CD4-positive, alpha-beta T cell (primary cell): Measurements from ENCODE around the gene H6PD. TPM values are rescaled to one million over a fixed set of nuclear protein-coding genes. Genes with fewer than 3 reads are reported as not detected.

Experiments
- ATAC-seq: fragments of 200-7000 bp; cut with Tn5 transposase; one replicate; pipeline ENCODE4 v1.10.0; 2022; ENCODE audit warnings: mild to moderate bottlenecking; ENCODE audit not compliant: poor library complexity
- CTCF ChIA-PET: fragments of 350-600 bp; sonication (Branson Sonifier 250); formaldehyde crosslinking; loops from one replicate; lab custom pipeline; 2021; ENCODE audit warnings: antibody characterized with exemption, inconsistent platforms; lab: Charles Lee
- POLR2A ChIA-PET: fragments of 350-600 bp; sonication (Branson Sonifier 250); formaldehyde crosslinking; loops from one replicate; lab custom pipeline; 2021; ENCODE audit warnings: antibody characterized with exemption, inconsistent platforms; lab: Charles Lee
- DNase-seq, 14 experiments: peaks; one replicate each; pipeline ENCODE4 v3.0.0-alpha.2; 2013 to 2020; ENCODE audit warnings: mixed read lengths in 2 of 14
- H3K27ac ChIP-seq, 2 donors: one replicate each; pipeline versions ENCODE4 v1.5.1 to v1.7.0; 2013; ENCODE audit warnings: low read length in 2 of 2, low read depth in 1 of 2, mild to moderate bottlenecking in 1 of 2
- H3K27me3 ChIP-seq, 2 experiments: 1 replicate in 1 of 2; 2 replicates in 1 of 2; pipeline versions ENCODE4 v1.6.1 to v1.7.0; 2013; ENCODE audit warnings: low read length in 2 of 2, control low read depth in 1 of 2, mild to moderate bottlenecking in 1 of 2, moderate library complexity in 1 of 2; ENCODE audit not compliant: insufficient read depth in 2 of 2, control insufficient read depth in 1 of 2
- H3K36me3 ChIP-seq: one replicate; pipeline ENCODE4 v1.6.1; 2013; ENCODE audit warnings: low read length, control low read depth; ENCODE audit not compliant: insufficient read depth
- H3K4me1 ChIP-seq: one replicate; pipeline ENCODE4 v1.6.1; 2013; ENCODE audit warnings: low read length, control low read depth; ENCODE audit not compliant: insufficient read depth
- H3K4me3 ChIP-seq: one replicate; pipeline ENCODE4 v1.5.1; 2013; ENCODE audit warnings: mild to moderate bottlenecking, low read length, moderate library complexity
- H3K9me3 ChIP-seq, 2 experiments: 1 replicate in 1 of 2; 2 replicates in 1 of 2; pipeline versions ENCODE4 v1.6.1 to v1.7.0; 2013; ENCODE audit warnings: low read length in 2 of 2, mild to moderate bottlenecking in 2 of 2, control low read depth in 1 of 2, moderate library complexity in 1 of 2; ENCODE audit not compliant: control insufficient read depth in 1 of 2, insufficient read depth in 1 of 2
- H3K27ac Mint-ChIP-seq: one replicate; pipeline ENCODE4 v1.8.0; 2020; ENCODE audit warnings: mixed read lengths
- H3K27me3 Mint-ChIP-seq: one replicate; pipeline ENCODE4 v1.8.0; 2021; ENCODE audit warnings: mixed read lengths
- H3K36me3 Mint-ChIP-seq: one replicate; pipeline ENCODE4 v1.8.0; 2021; ENCODE audit warnings: low read depth, mixed read lengths
- H3K4me1 Mint-ChIP-seq: one replicate; pipeline ENCODE4 v1.8.0; 2021; ENCODE audit warnings: low read depth, mixed read lengths
- H3K4me3 Mint-ChIP-seq: one replicate; pipeline ENCODE4 v1.8.0; 2020; ENCODE audit warnings: mild to moderate bottlenecking, mixed read lengths
- H3K9me3 Mint-ChIP-seq: one replicate; pipeline ENCODE4 v1.8.0; 2020; ENCODE audit warnings: mixed read lengths
- intact Hi-C, 2 experiments: fragments of 100-400 bp; cut with DNase I in 1 of 2; cut with micrococcal nuclease in 1 of 2; formaldehyde crosslinking; loops; one replicate each; pipeline versions ENCODE4 v1.15.1 to v1.9.0; 2023 to 2025; cut with DNase I, micrococcal nuclease
- total RNA-seq, 174 experiments: library from RNA in 2 of 174; stranded (reverse) in 2 of 174; gene quantifications; one replicate each; pipeline ENCODE4 v1.2.3 and lab custom pipeline; 2021 to 2026
- TF ChIP-seq, protein P1 (sequence below): fragments of 200-600 bp; IDR thresholded peaks from one replicate; pipeline ENCODE4 v1.8.0; 2022; ENCODE audit warnings: antibody characterized with exemption, mild to moderate bottlenecking

H6PD gene
- total RNA-seq, 2 experiments from 2014 or later: 13.6 to 13.9 TPM

GRCh38 chr1:9228609-9229008 is 6.0 kb upstream of the H6PD start:
- H3K36me3 Mint-ChIP-seq: no peaks in the 10 kb centered on the region
- H3K4me1 Mint-ChIP-seq: no peaks in the 10 kb centered on the region
- no peaks in the 10 kb centered on the region for H3K27me3 Mint-ChIP-seq
- TF ChIP-seq, protein P1, sequence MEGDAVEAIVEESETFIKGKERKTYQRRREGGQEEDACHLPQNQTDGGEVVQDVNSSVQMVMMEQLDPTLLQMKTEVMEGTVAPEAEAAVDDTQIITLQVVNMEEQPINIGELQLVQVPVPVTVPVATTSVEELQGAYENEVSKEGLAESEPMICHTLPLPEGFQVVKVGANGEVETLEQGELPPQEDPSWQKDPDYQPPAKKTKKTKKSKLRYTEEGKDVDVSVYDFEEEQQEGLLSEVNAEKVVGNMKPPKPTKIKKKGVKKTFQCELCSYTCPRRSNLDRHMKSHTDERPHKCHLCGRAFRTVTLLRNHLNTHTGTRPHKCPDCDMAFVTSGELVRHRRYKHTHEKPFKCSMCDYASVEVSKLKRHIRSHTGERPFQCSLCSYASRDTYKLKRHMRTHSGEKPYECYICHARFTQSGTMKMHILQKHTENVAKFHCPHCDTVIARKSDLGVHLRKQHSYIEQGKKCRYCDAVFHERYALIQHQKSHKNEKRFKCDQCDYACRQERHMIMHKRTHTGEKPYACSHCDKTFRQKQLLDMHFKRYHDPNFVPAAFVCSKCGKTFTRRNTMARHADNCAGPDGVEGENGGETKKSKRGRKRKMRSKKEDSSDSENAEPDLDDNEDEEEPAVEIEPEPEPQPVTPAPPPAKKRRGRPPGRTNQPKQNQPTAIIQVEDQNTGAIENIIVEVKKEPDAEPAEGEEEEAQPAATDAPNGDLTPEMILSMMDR: no peak
- Histone ChIP-seq H3K36me3 (no peaks in the 10 kb centered on the region), H3K27me3 (no peaks in the 10 kb centered on the region), H3K4me3 (no peak overlapping the region), H3K27ac (no peak overlapping the region), H3K9me3 (no peaks in the 10 kb centered on the region), H3K4me1 (peaks cover 5% of the 10 kb centered on the region)
- DNase-seq (no peak), ATAC-seq (no peak)
- no peak overlapping the region for H3K4me3 Mint-ChIP-seq
- intact Hi-C loops: no loop called here
- H3K9me3 Mint-ChIP-seq: no peaks in the 10 kb centered on the region
- H3K27ac Mint-ChIP-seq: no peak overlapping the region
- ChIA-PET CTCF (no interaction called here), POLR2A (no interaction called here)

GRCh38 chr1:9229549-9229948 is 5.0 kb upstream of the H6PD start:
- H3K27ac Mint-ChIP-seq: no peak overlapping the region
- H3K36me3 Mint-ChIP-seq: no peaks in the 10 kb centered on the region
- no peaks in the 10 kb centered on the region for H3K36me3 ChIP-seq
- no peaks in the 10 kb centered on the region for H3K27me3 Mint-ChIP-seq
- H3K27ac ChIP-seq: no peak overlapping the region
- H3K27me3 ChIP-seq: no peaks in the 10 kb centered on the region
- POLR2A ChIA-PET: interaction anchor here (0.6 kb wide), 1 partner anchor 1096 kb away, joined by 4 read pairs; no protein-coding TSS in a partner anchor
- DNase-seq (no peak), ATAC-seq (no peak)
- CTCF ChIA-PET: no interaction called here
- no peak overlapping the region for H3K4me3 ChIP-seq
- intact Hi-C loops: no loop called here
- H3K9me3 Mint-ChIP-seq: no peaks in the 10 kb centered on the region
- H3K9me3 ChIP-seq: no peaks in the 10 kb centered on the region
- peaks cover 12% of the 10 kb centered on the region for H3K4me1 ChIP-seq
- H3K4me1 Mint-ChIP-seq: peaks cover 6% of the 10 kb centered on the region
- TF ChIP-seq, protein P1: no peak
- no peak overlapping the region for H3K4me3 Mint-ChIP-seq

- Mint-ChIP-seq H3K4me3 (peak overlapping the region; percentile 49), H3K27ac (no peak overlapping the region), H3K4me1 (peaks cover 11% of the 10 kb centered on the region), H3K27me3 (no peaks in the 10 kb centered on the region), H3K9me3 (no peaks in the 10 kb centered on the region), H3K36me3 (no peaks in the 10 kb centered on the region)
- CTCF ChIA-PET: no interaction called here
- POLR2A ChIA-PET: no interaction called here
- no peaks in the 10 kb centered on the region for H3K27me3 ChIP-seq
- intact Hi-C loops: loop anchor here in 1 of 2 experiments (5.0 to 10.0 kb wide), 5 partner anchors 196 to 1244 kb away; partner anchors contain the start of genes DFFA, PEX14, RERE and SLC25A33
- no peaks in the 10 kb centered on the region for H3K36me3 ChIP-seq
- no peak for DNase-seq
- no peak overlapping the region for H3K27ac ChIP-seq
- H3K4me1 ChIP-seq: peaks cover 21% of the 10 kb centered on the region
- H3K9me3 ChIP-seq: no peaks in the 10 kb centered on the region
- H3K4me3 ChIP-seq: no peak overlapping the region
- no peak for ATAC-seq
- TF ChIP-seq, protein P1: no peak
Measured at GRCh38 chr1:9230869-9231533, 3.6 kb upstream of the H6PD start.
